WI38 (cell line): ENCODE data around the gene SH3RF3.

Experiments
- H3K4me3 ChIP-seq: 2 replicates; pipeline ENCODE4 v1.5.1; 2011; ENCODE audit warnings: low read depth, mild to moderate bottlenecking, control low read depth, low read length
- CTCF ChIP-seq: IDR thresholded peaks from 2 replicates; pipeline ENCODE4 v1.5.1; 2012; ENCODE audit warnings: low read depth, mild to moderate bottlenecking, control low read depth, low read length

SH3RF3 gene

GRCh38 chr2:109256921-109257320 is 127.9 kb downstream of the SH3RF3 start:
- H3K4me3 ChIP-seq: no peak overlapping the region
- no peak for TF ChIP-seq CTCF

- TF ChIP-seq CTCF: no peak
- H3K4me3 ChIP-seq: no peak overlapping the region
Observed at GRCh38 chr2:109257653-109258052, 128.6 kb downstream of the SH3RF3 start.

GRCh38 chr2:109258376-109258775 is 129.4 kb downstream of the SH3RF3 start:
- TF ChIP-seq CTCF: no peak
- H3K4me3 ChIP-seq: no peak overlapping the region

GRCh38 chr2:109258905-109259540 is 130.0 kb downstream of the SH3RF3 start:
- TF ChIP-seq CTCF: no peak

GRCh38 chr2:109259671-109260070 is 130.7 kb downstream of the SH3RF3 start:
- TF ChIP-seq CTCF: no peak
- no peak overlapping the region for H3K4me3 ChIP-seq

More at GRCh38 chr2:109258905-109259540, 130.0 kb downstream of the SH3RF3 start:
- no peak overlapping the region for H3K4me3 ChIP-seq

GRCh38 chr2:109260116-109260855 is 131.3 kb downstream of the SH3RF3 start:
- no peak for TF ChIP-seq CTCF
- no peak overlapping the region for H3K4me3 ChIP-seq

- no peak overlapping the region for H3K4me3 ChIP-seq
- TF ChIP-seq CTCF: no peak
Observed at GRCh38 chr2:109260886-109261700, 132.1 kb downstream of the SH3RF3 start.
